Caco-2 (cell line): ENCODE measurements around the gene TTC23. TPM values are rescaled to one million over a fixed set of nuclear protein-coding genes. Genes with fewer than 3 reads are reported as not detected.
"Not testable (repeated sequence)": the region's sequence is repeated elsewhere in the genome, so short reads cannot be mapped to it uniquely, and the experiment has no call there.

Source experiments
- BruUV-seq: library from RNA; stranded (reverse); fragments of 400-500 nt; replicated peaks from 2 replicates; lab custom pipeline; 2021; lab: Mats Ljungman, UMichigan
- CTCF ChIA-PET: fragments of 300-600 bp; sonication (Branson Sonifier 250); formaldehyde crosslinking; loops from one replicate; lab custom pipeline; 2022; ENCODE audit warnings: antibody characterized with exemption; lab: Charles Lee
- POLR2A ChIA-PET: fragments of 300-600 bp; sonication (Branson Sonifier 250); formaldehyde crosslinking; loops from one replicate; lab custom pipeline; 2022; ENCODE audit warnings: antibody characterized with exemption; lab: Charles Lee
- DNase-seq, 2 experiments: peaks; one replicate each; pipeline versions ENCODE4 v3.0.0 to v3.0.0-alpha.2; 2020 to 2022
- H3K27me3 ChIP-seq: replicated peaks from 2 replicates; pipeline ENCODE4 v1.6.0; 2011; ENCODE audit warnings: low read length; ENCODE audit not compliant: control insufficient read depth, insufficient read depth
- H3K36me3 ChIP-seq: 2 replicates; pipeline ENCODE4 v1.5.1; 2011; ENCODE audit warnings: low read length; ENCODE audit not compliant: control insufficient read depth, insufficient read depth
- H3K4me1 ChIP-seq: fragments of 250-450 bp; sonication (Bioruptor Pico); 2 replicates; pipeline ENCODE4 v1.5.1; 2020; ENCODE audit warnings: mild to moderate bottlenecking
- H3K4me3 ChIP-seq: 2 replicates; pipeline ENCODE4 v1.5.1; 2011; ENCODE audit warnings: low read depth, mild to moderate bottlenecking, control low read depth, low read length
- H3K9me3 ChIP-seq: fragments of 250-450 bp; sonication (Bioruptor Pico); 2 replicates; pipeline ENCODE4 v1.5.1; 2020; ENCODE audit warnings: mild to moderate bottlenecking, moderate library complexity
- H3K27ac Mint-ChIP-seq: one replicate; pipeline ENCODE4 v1.8.0; 2022; ENCODE audit warnings: mixed read lengths; ENCODE audit not compliant: unreplicated experiment
- H3K27me3 Mint-ChIP-seq: one replicate; pipeline ENCODE4 v1.8.0; 2022; ENCODE audit warnings: mixed read lengths; ENCODE audit not compliant: insufficient read depth, unreplicated experiment
- H3K36me3 Mint-ChIP-seq: one replicate; pipeline ENCODE4 v1.8.0; 2022; ENCODE audit warnings: mild to moderate bottlenecking, mixed read lengths; ENCODE audit not compliant: insufficient read depth, unreplicated experiment
- H3K4me1 Mint-ChIP-seq: one replicate; pipeline ENCODE4 v1.8.0; 2022; ENCODE audit warnings: low read depth, mixed read lengths; ENCODE audit not compliant: unreplicated experiment
- H3K4me3 Mint-ChIP-seq: one replicate; pipeline ENCODE4 v1.8.0; 2022; ENCODE audit warnings: mild to moderate bottlenecking, moderate library complexity, mixed read lengths; ENCODE audit not compliant: unreplicated experiment
- H3K9me3 Mint-ChIP-seq: one replicate; pipeline ENCODE4 v1.8.0; 2022; ENCODE audit warnings: mixed read lengths; ENCODE audit not compliant: unreplicated experiment
- intact Hi-C: fragments of 100-400 bp; cut with micrococcal nuclease; formaldehyde crosslinking; loops from one replicate; pipeline ENCODE4 v1.10.0; 2022; ENCODE audit not compliant: unreplicated experiment
- total RNA-seq: library from RNA; stranded (reverse); gene quantifications from 2 replicates; pipeline ENCODE4 v1.2.3, GENCODE V29; 2022
- TF ChIP-seq, protein P1 (sequence below), 2 experiments: fragments of 200-600 bp in 1 of 2; IDR thresholded peaks; 1 replicate in 1 of 2; 2 replicates in 1 of 2; pipeline versions ENCODE4 v1.5.1 to v1.8.0; 2011 to 2022; ENCODE audit warnings: antibody characterized with exemption in 1 of 2, control low read depth in 1 of 2, inconsistent platforms in 1 of 2, low read depth in 1 of 2, low read length in 1 of 2, mild to moderate bottlenecking in 1 of 2, moderate library complexity in 1 of 2; ENCODE audit not compliant: insufficient read depth in 1 of 2, severe bottlenecking in 1 of 2, unreplicated experiment in 1 of 2

Gene TTC23
- total RNA-seq, 1 experiment from 2014 or later = 10.8 TPM

DNA sequence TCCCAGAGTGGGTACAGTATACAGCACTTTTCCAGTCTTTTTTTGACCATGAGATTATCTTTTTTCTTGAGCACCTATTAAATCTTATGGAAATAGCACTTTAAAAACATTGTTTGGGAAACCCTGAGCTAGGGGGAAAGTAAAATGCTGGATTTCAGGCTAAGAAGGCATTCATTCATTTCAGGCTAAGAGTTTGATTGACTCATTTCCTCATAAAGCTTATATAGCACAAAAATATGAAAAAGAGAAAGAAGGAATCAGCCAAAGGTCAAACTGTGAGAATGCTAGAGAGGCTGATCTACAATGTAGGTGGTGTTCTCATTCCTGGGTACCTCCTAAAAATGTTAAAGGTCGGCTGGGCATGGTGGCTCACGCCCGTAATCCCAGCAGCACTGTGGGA is 10.5 kb downstream of the TTC23 start:
- H3K27ac Mint-ChIP-seq = no peak overlapping the region

GRCh38 chr15:99234160-99234559 is 15.2 kb downstream of the TTC23 start:
- H3K9me3 ChIP-seq, H3K27me3 ChIP-seq, intact Hi-C loops, H3K4me3 Mint-ChIP-seq, H3K36me3 ChIP-seq, H3K4me3 ChIP-seq, CTCF ChIA-PET, BruUV-seq, POLR2A ChIA-PET, H3K27ac Mint-ChIP-seq, H3K36me3 Mint-ChIP-seq, H3K4me1 ChIP-seq, H3K27me3 Mint-ChIP-seq, DNase-seq, H3K9me3 Mint-ChIP-seq, H3K4me1 Mint-ChIP-seq: not testable (repeated sequence)

More for the DNA sequence above, 10.5 kb downstream of the TTC23 start:
- intact Hi-C loops = no loop called here
- Histone ChIP-seq H3K9me3 (no peaks in the 10 kb centered on the region), H3K27me3 (no peaks in the 10 kb centered on the region), H3K4me1 (no peaks in the 10 kb centered on the region), H3K36me3 (no peaks in the 10 kb centered on the region; the same call in 1 of the 2 replicates), H3K4me3 (no peak overlapping the region)
- TF ChIP-seq, protein P1, sequence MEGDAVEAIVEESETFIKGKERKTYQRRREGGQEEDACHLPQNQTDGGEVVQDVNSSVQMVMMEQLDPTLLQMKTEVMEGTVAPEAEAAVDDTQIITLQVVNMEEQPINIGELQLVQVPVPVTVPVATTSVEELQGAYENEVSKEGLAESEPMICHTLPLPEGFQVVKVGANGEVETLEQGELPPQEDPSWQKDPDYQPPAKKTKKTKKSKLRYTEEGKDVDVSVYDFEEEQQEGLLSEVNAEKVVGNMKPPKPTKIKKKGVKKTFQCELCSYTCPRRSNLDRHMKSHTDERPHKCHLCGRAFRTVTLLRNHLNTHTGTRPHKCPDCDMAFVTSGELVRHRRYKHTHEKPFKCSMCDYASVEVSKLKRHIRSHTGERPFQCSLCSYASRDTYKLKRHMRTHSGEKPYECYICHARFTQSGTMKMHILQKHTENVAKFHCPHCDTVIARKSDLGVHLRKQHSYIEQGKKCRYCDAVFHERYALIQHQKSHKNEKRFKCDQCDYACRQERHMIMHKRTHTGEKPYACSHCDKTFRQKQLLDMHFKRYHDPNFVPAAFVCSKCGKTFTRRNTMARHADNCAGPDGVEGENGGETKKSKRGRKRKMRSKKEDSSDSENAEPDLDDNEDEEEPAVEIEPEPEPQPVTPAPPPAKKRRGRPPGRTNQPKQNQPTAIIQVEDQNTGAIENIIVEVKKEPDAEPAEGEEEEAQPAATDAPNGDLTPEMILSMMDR (IDR thresholded peaks at IDR 0.05; ENCODE audit: insufficient read depth in 1 of 2, low read depth in 1 of 2, low read length in 1 of 2, severe bottlenecking in 1 of 2, unreplicated experiment in 1 of 2) = no peak
- BruUV-seq = no TSS peak
- Mint-ChIP-seq H3K9me3 (no peaks in the 10 kb centered on the region), H3K4me3 (no peak overlapping the region), H3K4me1 (no peaks in the 10 kb centered on the region), H3K36me3 (no peaks in the 10 kb centered on the region), H3K27me3 (no peaks in the 10 kb centered on the region)
- ChIA-PET CTCF (no interaction called here), POLR2A (no interaction called here)
- DNase-seq = no peak

- intact Hi-C loops = no loop called here
- no peaks in the 10 kb centered on the region for H3K36me3 Mint-ChIP-seq
- H3K27me3 Mint-ChIP-seq = no peaks in the 10 kb centered on the region
- ChIA-PET POLR2A (no interaction called here), CTCF (no interaction called here)
- TF ChIP-seq, protein P1 (IDR thresholded peaks at IDR 0.05; ENCODE audit: insufficient read depth in 1 of 2, low read depth in 1 of 2, low read length in 1 of 2, severe bottlenecking in 1 of 2, unreplicated experiment in 1 of 2) = no peak
- H3K27me3 ChIP-seq = no peaks in the 10 kb centered on the region
- DNase-seq = no peak
- H3K9me3 ChIP-seq = no peaks in the 10 kb centered on the region
- no peak overlapping the region for H3K27ac Mint-ChIP-seq
- H3K4me3 ChIP-seq = no peak overlapping the region
- H3K4me3 Mint-ChIP-seq = no peak overlapping the region
- no peaks in the 10 kb centered on the region for H3K36me3 ChIP-seq
- H3K4me1 ChIP-seq = no peaks in the 10 kb centered on the region
- no TSS peak for BruUV-seq
- H3K9me3 Mint-ChIP-seq = no peaks in the 10 kb centered on the region
- H3K4me1 Mint-ChIP-seq = no peaks in the 10 kb centered on the region
These were observed 16.6 kb downstream of the TTC23 start for GRCh38 chr15:99232740-99233139.

DNA sequence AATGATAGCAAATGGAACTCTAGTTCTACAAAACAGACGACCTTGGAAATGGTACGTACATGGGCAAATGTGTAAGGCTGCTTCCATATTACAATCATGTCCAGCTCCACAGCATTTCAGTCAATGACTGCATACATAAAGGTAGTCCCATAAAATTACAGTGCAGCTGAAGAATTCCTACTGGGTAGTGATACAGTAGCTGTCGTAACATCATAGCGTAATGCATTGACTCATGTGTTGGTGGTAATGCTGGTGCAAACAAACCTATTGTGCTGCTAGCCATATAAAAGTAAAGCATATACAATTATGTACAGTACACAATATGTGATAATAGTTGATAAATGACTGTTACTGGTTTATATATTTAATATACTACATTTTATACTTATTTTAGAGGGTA is 18.5 kb downstream of the TTC23 start:
- BruUV-seq = no TSS peak
- no peaks in the 10 kb centered on the region for H3K27me3 ChIP-seq
- Mint-ChIP-seq H3K4me1 (no peaks in the 10 kb centered on the region), H3K27me3 (no peaks in the 10 kb centered on the region), H3K4me3 (no peak overlapping the region), H3K9me3 (no peaks in the 10 kb centered on the region), H3K27ac (no peak overlapping the region), H3K36me3 (no peaks in the 10 kb centered on the region)
- intact Hi-C loops = no loop called here
- H3K36me3 ChIP-seq = no peaks in the 10 kb centered on the region
- H3K4me1 ChIP-seq = no peaks in the 10 kb centered on the region
- TF ChIP-seq, protein P1 (IDR thresholded peaks at IDR 0.05; ENCODE audit: insufficient read depth in 1 of 2, low read depth in 1 of 2, low read length in 1 of 2, severe bottlenecking in 1 of 2, unreplicated experiment in 1 of 2) = no peak
- no peak for DNase-seq
- no peaks in the 10 kb centered on the region for H3K9me3 ChIP-seq
- H3K4me3 ChIP-seq = no peak overlapping the region
- ChIA-PET POLR2A (no interaction called here), CTCF (no interaction called here)
